Tibial nerve (tissue), 3 donors: ENCODE data around the gene DOCK1.

Source experiments
- CTCF ChIP-seq, 5 experiments: fragments of 200-600 bp in 3 of 5; fragments of 450-650 bp in 2 of 5; sonication (generic) in 3 of 5; IDR thresholded peaks; one replicate each; pipeline ENCODE4 v1.5.1; 2016 to 2019; ENCODE audit warnings: antibody characterized with exemption in 5 of 5, mild to moderate bottlenecking in 3 of 5, moderate library complexity in 2 of 5
- POLR2A ChIP-seq, 2 donors: fragments of 450-650 bp; IDR thresholded peaks; one replicate each; pipeline ENCODE4 v1.6.1; 2017; ENCODE audit warnings: antibody characterized with exemption in 2 of 2, mild to moderate bottlenecking in 2 of 2, moderate library complexity in 2 of 2

DNA sequence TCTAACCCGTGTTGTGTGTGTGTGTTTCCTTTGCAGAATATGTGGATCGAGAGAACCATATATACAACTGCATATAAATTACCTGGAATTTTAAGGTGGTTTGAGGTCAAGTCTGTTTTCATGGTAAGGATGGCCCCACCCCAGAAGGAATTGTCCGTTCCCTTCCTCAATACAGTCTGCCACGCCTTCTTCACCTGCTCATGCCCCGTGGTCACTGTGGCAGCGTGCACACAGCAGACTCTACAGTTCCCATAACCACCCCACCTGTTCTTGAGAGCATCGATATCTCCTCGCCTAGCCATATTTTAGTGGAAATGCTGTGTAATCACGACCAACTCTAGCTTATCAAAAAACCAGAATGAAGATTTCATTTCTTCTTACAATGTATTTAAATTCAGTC is 509.9 kb downstream of the DOCK1 start:
- TF ChIP-seq CTCF (IDR thresholded peaks at IDR 0.05), result no peak
- no peak for TF ChIP-seq POLR2A (IDR thresholded peaks at IDR 0.05)
